Activated T-cell treated with anti-CD3 and anti-CD28 coated beads, Interleukin-2, amount 50 U/mL, for 24 hours (primary cell): ENCODE results near the gene SCNN1B.
"Not testable (repeated sequence)": the region's sequence is repeated elsewhere in the genome, so short reads cannot be mapped to it uniquely, and the experiment has no call there.

Experiments
- DNase-seq: peaks from one replicate; pipeline ENCODE4 v3.0.0-alpha.2; 2020
- H3K27ac Mint-ChIP-seq: 2 replicates; pipeline ENCODE4 v1.8.0; 2020; ENCODE audit warnings: mild to moderate bottlenecking, mixed read lengths
- H3K27me3 Mint-ChIP-seq: 2 replicates; pipeline ENCODE4 v1.8.0; 2020; ENCODE audit warnings: mixed read lengths
- H3K36me3 Mint-ChIP-seq: 2 replicates; pipeline ENCODE4 v1.8.0; 2020; ENCODE audit warnings: low read depth, mixed read lengths
- H3K4me1 Mint-ChIP-seq: 2 replicates; pipeline ENCODE4 v1.8.0; 2020; ENCODE audit warnings: low read depth, mixed read lengths
- H3K4me3 Mint-ChIP-seq: 2 replicates; pipeline ENCODE4 v1.8.0; 2020; ENCODE audit warnings: mild to moderate bottlenecking, moderate library complexity, mixed read lengths
- H3K9me3 Mint-ChIP-seq: 2 replicates; pipeline ENCODE4 v1.8.0; 2020; ENCODE audit warnings: mixed read lengths

The SCNN1B gene

GRCh38 chr16:23384878-23385277 lies 82.8 kb downstream of the SCNN1B start:
- peaks cover 24% of the 10 kb centered on the region for H3K36me3 Mint-ChIP-seq
- H3K27ac Mint-ChIP-seq, result no peak overlapping the region
- no peaks in the 10 kb centered on the region for H3K4me1 Mint-ChIP-seq
- no peaks in the 10 kb centered on the region for H3K27me3 Mint-ChIP-seq
- no peak overlapping the region for H3K4me3 Mint-ChIP-seq
- H3K9me3 Mint-ChIP-seq, result no peaks in the 10 kb centered on the region
- DNase-seq, result no peak

- Mint-ChIP-seq H3K27ac (no peak overlapping the region), H3K9me3 (no peaks in the 10 kb centered on the region), H3K27me3 (no peaks in the 10 kb centered on the region), H3K36me3 (peaks cover 27% of the 10 kb centered on the region), H3K4me3 (no peak overlapping the region), H3K4me1 (no peaks in the 10 kb centered on the region)
- DNase-seq, result no peak
Measured at GRCh38 chr16:23385441-23385840, 83.3 kb downstream of the SCNN1B start.

GRCh38 chr16:23387666-23388065 lies 85.6 kb downstream of the SCNN1B start:
- no peak for DNase-seq
- Mint-ChIP-seq H3K27ac (no peak overlapping the region), H3K4me3 (no peak overlapping the region), H3K4me1 (no peaks in the 10 kb centered on the region), H3K9me3 (no peaks in the 10 kb centered on the region), H3K36me3 (peaks cover 49% of the 10 kb centered on the region), H3K27me3 (no peaks in the 10 kb centered on the region)

- Mint-ChIP-seq H3K27ac (no peak overlapping the region), H3K27me3 (no peaks in the 10 kb centered on the region), H3K9me3 (no peaks in the 10 kb centered on the region), H3K4me3 (no peak overlapping the region), H3K4me1 (no peaks in the 10 kb centered on the region), H3K36me3 (peaks cover 60% of the 10 kb centered on the region)
- DNase-seq, result no peak
Measured at GRCh38 chr16:23388786-23389185, 86.7 kb downstream of the SCNN1B start.

GRCh38 chr16:23389201-23389600 lies 87.1 kb downstream of the SCNN1B start:
- no peaks in the 10 kb centered on the region for H3K9me3 Mint-ChIP-seq
- H3K4me3 Mint-ChIP-seq, result no peak overlapping the region
- no peak overlapping the region for H3K27ac Mint-ChIP-seq
- peaks cover 65% of the 10 kb centered on the region for H3K36me3 Mint-ChIP-seq
- no peaks in the 10 kb centered on the region for H3K4me1 Mint-ChIP-seq
- DNase-seq, result no peak
- H3K27me3 Mint-ChIP-seq, result no peaks in the 10 kb centered on the region

- peaks cover 68% of the 10 kb centered on the region for H3K36me3 Mint-ChIP-seq
- H3K4me1 Mint-ChIP-seq, H3K9me3 Mint-ChIP-seq, H3K4me3 Mint-ChIP-seq, H3K27ac Mint-ChIP-seq, DNase-seq, H3K27me3 Mint-ChIP-seq: not testable (repeated sequence)
Measured at GRCh38 chr16:23389936-23390335, 87.8 kb downstream of the SCNN1B start.

GRCh38 chr16:23391381-23392222 lies 89.5 kb downstream of the SCNN1B start:
- Mint-ChIP-seq H3K27me3 (no peaks in the 10 kb centered on the region), H3K27ac (no peak overlapping the region), H3K9me3 (no peaks in the 10 kb centered on the region), H3K4me3 (no peak overlapping the region), H3K4me1 (no peaks in the 10 kb centered on the region), H3K36me3 (peaks cover 83% of the 10 kb centered on the region)
- no peak for DNase-seq

- Mint-ChIP-seq H3K36me3 (peaks cover 88% of the 10 kb centered on the region), H3K4me1 (no peaks in the 10 kb centered on the region), H3K27ac (no peak overlapping the region), H3K27me3 (no peaks in the 10 kb centered on the region), H3K4me3 (no peak overlapping the region), H3K9me3 (no peaks in the 10 kb centered on the region)
- no peak for DNase-seq
Measured at GRCh38 chr16:23392223-23392600, 90.1 kb downstream of the SCNN1B start.

GRCh38 chr16:23394141-23394831 lies 92.2 kb downstream of the SCNN1B start:
- H3K27me3 Mint-ChIP-seq, result no peaks in the 10 kb centered on the region
- H3K4me1 Mint-ChIP-seq, result no peaks in the 10 kb centered on the region
- DNase-seq, result no peak
- H3K9me3 Mint-ChIP-seq, result no peaks in the 10 kb centered on the region
- H3K4me3 Mint-ChIP-seq, result no peak overlapping the region
- H3K27ac Mint-ChIP-seq, result no peak overlapping the region
- H3K36me3 Mint-ChIP-seq, result peaks cover 92% of the 10 kb centered on the region

GRCh38 chr16:23395732-23396131 lies 93.6 kb downstream of the SCNN1B start:
- Mint-ChIP-seq H3K9me3 (no peaks in the 10 kb centered on the region), H3K27ac (peak overlapping the region; percentile 16), H3K27me3 (no peaks in the 10 kb centered on the region), H3K4me1 (no peaks in the 10 kb centered on the region), H3K4me3 (no peak overlapping the region), H3K36me3 (peaks cover 92% of the 10 kb centered on the region)
- DNase-seq, result no peak

GRCh38 chr16:23397464-23397863 lies 95.4 kb downstream of the SCNN1B start:
- peaks cover 88% of the 10 kb centered on the region for H3K36me3 Mint-ChIP-seq
- no peak overlapping the region for H3K4me3 Mint-ChIP-seq
- no peaks in the 10 kb centered on the region for H3K27me3 Mint-ChIP-seq
- H3K27ac Mint-ChIP-seq, result no peak overlapping the region
- DNase-seq, result no peak
- no peaks in the 10 kb centered on the region for H3K4me1 Mint-ChIP-seq
- H3K9me3 Mint-ChIP-seq, result no peaks in the 10 kb centered on the region

- no peak overlapping the region for H3K27ac Mint-ChIP-seq
- no peaks in the 10 kb centered on the region for H3K4me1 Mint-ChIP-seq
- no peaks in the 10 kb centered on the region for H3K27me3 Mint-ChIP-seq
- H3K9me3 Mint-ChIP-seq, result no peaks in the 10 kb centered on the region
- H3K4me3 Mint-ChIP-seq, result no peak overlapping the region
- DNase-seq, result no peak
- peaks cover 88% of the 10 kb centered on the region for H3K36me3 Mint-ChIP-seq
Measured at GRCh38 chr16:23398987-23399805, 97.1 kb downstream of the SCNN1B start.

GRCh38 chr16:23400447-23400846 lies 98.3 kb downstream of the SCNN1B start:
- H3K27me3 Mint-ChIP-seq, DNase-seq, H3K27ac Mint-ChIP-seq, H3K4me3 Mint-ChIP-seq, H3K9me3 Mint-ChIP-seq, H3K4me1 Mint-ChIP-seq: not testable (repeated sequence)
- peaks cover 92% of the 10 kb centered on the region for H3K36me3 Mint-ChIP-seq

- H3K4me1 Mint-ChIP-seq, result no peaks in the 10 kb centered on the region
- no peaks in the 10 kb centered on the region for H3K9me3 Mint-ChIP-seq
- no peak overlapping the region for H3K27ac Mint-ChIP-seq
- H3K36me3 Mint-ChIP-seq, result peaks cover 92% of the 10 kb centered on the region
- no peaks in the 10 kb centered on the region for H3K27me3 Mint-ChIP-seq
- no peak overlapping the region for H3K4me3 Mint-ChIP-seq
- no peak for DNase-seq
Measured at GRCh38 chr16:23401139-23401538, 99.0 kb downstream of the SCNN1B start.

GRCh38 chr16:23402100-23402499 lies 100.0 kb downstream of the SCNN1B start:
- no peaks in the 10 kb centered on the region for H3K27me3 Mint-ChIP-seq
- no peaks in the 10 kb centered on the region for H3K9me3 Mint-ChIP-seq
- H3K27ac Mint-ChIP-seq, result no peak overlapping the region
- H3K4me1 Mint-ChIP-seq, result no peaks in the 10 kb centered on the region
- no peak overlapping the region for H3K4me3 Mint-ChIP-seq
- DNase-seq, result no peak
- H3K36me3 Mint-ChIP-seq, result peaks cover 94% of the 10 kb centered on the region
